Transverse colon (tissue), 3 donors: ENCODE measurements around the gene SLC10A3.

ENCODE experiments used
- EP300 ChIP-seq: sonication (generic); formaldehyde crosslinking; IDR thresholded peaks from one replicate; pipeline ENCODE4 v1.6.1; 2017; ENCODE audit warnings: antibody characterized with exemption, low read depth
- POLR2A ChIP-seq: fragments of 450-650 bp; IDR thresholded peaks from one replicate; pipeline ENCODE4 v1.6.1; 2016; ENCODE audit warnings: antibody characterized with exemption, mild to moderate bottlenecking, moderate library complexity
- TF ChIP-seq, protein P1 (sequence below), 5 experiments: fragments of 200-600 bp in 3 of 5; fragments of 450-650 bp in 2 of 5; sonication (generic) in 3 of 5; IDR thresholded peaks; 1 replicate in 2 of 5; 2 replicates in 3 of 5; pipeline ENCODE4 v1.5.1; 2016 to 2017; ENCODE audit warnings: antibody characterized with exemption in 5 of 5, inconsistent platforms in 3 of 5, mild to moderate bottlenecking in 2 of 5, moderate library complexity in 1 of 5

DNA sequence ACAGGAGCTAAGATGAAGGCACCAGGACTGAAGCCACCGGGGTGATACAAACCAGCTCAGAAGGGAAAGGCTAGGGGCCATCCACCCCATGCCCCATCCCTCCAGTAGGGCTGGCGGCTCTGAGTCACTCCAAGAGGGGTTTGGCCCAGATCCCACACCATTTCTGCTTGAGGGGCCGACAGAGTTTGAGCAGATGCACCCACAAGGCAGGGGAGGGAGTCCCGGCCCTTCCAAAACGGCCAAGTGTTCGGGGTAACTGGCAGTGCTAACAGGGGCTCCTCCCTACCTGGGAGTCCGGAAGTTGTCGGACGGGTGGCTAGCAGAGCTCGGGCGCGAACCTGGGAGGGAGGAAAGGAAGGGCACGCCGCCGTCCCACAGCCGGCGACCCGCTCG, 412 bp downstream of the SLC10A3 start:
- TF ChIP-seq POLR2A (no peak), EP300 (no peak)
- TF ChIP-seq, protein P1, sequence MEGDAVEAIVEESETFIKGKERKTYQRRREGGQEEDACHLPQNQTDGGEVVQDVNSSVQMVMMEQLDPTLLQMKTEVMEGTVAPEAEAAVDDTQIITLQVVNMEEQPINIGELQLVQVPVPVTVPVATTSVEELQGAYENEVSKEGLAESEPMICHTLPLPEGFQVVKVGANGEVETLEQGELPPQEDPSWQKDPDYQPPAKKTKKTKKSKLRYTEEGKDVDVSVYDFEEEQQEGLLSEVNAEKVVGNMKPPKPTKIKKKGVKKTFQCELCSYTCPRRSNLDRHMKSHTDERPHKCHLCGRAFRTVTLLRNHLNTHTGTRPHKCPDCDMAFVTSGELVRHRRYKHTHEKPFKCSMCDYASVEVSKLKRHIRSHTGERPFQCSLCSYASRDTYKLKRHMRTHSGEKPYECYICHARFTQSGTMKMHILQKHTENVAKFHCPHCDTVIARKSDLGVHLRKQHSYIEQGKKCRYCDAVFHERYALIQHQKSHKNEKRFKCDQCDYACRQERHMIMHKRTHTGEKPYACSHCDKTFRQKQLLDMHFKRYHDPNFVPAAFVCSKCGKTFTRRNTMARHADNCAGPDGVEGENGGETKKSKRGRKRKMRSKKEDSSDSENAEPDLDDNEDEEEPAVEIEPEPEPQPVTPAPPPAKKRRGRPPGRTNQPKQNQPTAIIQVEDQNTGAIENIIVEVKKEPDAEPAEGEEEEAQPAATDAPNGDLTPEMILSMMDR (IDR thresholded peaks at IDR 0.05): no peak
